COR-L47 (cell line): ENCODE data around the gene USP1.

Experiments used
- DNase-seq: peaks from one replicate; lab custom pipeline; 2025; lab: John Stamatoyannopoulos, UW

Gene USP1

DNA sequence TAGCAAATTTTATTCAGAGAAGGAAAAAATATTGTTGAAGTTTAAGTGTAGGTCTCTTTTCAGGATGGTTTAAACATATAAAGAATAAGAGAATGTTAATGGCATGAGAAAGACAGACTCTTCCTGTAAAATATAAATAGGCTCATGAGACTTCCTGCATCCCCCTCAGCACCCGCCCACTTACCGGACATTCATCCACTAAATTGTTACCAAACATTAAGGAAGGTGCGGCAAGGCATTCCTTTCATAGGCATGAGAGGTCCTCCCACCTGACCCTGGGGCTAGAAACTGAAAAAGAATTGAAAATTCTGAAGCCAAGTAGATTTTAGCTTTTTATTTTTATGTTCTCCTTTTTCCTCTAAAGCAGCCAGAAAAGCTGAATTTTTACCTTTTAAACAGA lies 10.6 kb upstream of the USP1 start:
- DNase-seq = no peak

DNA sequence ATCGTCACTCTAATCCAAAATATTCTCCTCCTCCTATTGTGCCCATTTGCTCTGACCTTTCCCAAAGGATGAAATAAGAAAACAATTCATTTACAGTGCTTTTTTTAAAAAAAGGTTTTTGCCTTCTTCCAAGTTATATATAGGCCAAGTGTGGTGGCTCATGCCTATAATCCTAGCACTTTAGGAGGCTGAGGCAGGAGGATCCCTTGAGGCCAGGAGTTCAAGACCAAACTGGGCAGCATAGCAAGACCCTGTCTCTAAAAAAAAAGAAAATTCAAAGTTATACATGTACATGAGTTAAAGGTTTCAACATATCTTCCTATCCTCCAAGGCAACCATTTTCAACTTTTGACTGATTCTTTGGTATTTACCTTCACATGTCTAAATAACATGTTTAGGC lies 10.1 kb upstream of the USP1 start:
- no peak for DNase-seq

DNA sequence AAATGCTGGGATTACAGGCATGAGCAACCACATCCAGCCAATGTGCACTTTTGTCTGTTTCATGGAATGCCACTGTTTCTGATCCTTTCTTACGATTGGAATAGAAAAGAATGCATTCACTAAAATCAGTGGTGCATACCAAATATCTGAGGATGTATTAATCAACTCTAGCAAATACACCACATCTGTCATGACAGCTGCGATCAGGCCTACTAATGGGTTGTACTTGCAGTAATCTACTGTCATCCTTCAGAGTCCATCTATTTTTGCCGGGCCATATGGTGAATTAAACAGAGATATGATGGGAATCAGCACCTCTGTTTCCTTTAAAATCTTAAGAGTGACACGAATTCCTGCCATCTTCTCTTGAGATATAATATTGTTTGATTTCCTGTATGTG lies 8.5 kb upstream of the USP1 start:
- DNase-seq = no peak

DNA sequence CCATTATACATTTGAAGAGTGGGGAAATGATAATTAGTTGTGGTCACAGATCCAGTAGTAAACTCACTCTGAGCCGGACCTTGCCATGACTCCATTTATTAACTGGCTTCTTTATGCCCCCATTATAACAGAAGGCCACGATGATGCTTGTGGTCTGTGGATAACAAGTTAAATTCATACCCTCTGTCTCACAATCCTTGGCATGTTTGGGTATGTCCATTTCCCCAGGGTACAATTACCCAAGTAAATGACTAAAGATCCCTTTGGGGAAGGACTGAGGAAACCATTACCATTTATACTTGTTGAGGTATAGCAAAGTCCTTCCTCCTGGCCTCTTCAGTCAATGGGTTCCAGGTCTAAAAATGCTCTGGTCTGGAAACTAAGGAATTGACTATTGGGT lies 7.3 kb upstream of the USP1 start:
- DNase-seq = no peak

DNA sequence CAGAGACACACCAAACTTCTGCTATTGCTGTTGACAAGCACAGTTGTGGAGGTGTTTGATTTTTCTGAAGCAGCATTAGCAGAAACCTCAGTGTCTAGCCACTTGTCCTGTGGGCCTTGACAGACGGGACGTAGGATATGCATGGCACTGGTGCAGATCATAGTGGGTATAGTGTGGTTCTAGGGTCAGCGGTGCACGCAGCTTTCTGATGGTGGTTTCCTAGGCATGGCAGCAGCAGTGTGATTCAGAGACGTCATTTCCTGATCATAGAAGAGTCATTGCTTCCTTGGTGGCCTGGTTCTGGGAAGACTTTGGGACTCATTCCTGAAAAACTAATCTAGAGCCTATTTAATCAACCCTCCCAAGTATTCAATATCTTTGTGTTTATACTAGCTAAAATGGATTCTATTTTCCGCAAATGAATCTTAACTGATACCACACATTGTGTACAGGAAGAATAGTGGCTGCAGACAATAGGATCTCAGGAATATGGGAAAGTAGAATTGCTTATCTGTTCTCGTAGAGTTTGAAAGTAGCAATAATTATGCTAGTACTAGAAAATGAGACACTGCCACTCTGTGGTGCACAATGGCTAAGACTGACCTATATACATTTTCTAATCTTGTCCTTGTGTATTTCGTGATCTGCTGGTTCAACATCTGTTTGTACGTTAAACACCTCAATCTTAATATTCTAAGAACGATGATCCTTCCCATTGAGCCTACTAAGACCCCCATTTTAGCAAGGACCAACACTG lies 2.8 kb upstream of the USP1 start:
- no peak for DNase-seq

DNA sequence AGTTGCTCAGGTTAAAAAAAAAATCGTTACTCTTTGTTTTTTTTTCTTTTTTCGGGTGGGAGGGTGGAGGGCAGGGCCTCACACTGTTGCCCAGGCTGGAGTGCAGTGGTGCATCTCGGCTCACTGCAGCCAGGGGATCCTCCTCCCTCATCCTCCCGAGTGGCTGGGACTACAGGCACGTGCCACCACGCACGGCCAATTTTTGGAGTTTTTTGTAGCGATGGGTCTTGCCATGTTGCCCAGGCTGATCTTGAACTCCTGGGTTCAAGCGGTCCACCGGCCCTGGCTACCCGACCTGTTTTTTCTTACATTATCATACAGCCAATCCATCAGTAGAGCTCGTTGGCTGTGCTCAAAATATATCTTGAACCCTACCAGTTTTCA lies 2.2 kb upstream of the USP1 start:
- DNase-seq = no peak

DNA sequence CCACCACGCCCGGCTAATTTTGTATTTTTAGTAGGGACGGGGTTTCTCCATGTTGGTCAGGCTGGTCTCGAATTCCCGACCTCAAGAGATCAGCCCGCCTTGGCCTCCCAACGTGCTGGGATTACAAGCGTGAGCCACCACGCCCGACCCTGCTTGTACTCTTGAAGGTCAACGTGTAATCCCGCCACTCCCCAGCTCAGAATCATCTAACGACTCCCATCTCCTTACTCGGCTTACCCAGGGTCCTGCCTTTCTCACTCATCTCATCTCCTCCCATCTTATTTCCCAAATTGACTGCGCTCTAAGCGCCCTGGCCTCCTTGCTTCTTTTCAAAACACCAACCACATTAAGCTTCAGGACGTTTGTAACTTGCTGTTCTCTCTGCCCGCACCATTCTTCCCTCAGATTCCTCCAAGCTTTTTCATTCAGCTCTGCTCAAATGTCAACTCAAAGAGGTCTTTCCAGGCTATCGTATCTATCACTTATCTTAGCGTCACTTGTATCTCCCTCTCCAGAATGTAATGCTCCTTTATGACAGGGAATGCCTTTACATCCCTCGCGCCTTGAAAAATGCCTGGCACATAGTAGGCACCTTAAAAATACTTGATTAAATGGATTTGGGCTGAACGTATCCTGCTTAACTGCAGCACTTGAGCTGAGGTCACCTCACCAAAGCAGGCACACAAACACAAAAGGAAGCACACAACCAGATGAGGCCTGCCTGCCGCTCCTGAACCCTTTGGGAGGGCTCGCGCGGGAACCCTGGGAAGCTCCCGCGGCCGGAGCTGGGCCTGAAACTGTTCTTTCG lies 1.4 kb upstream of the USP1 start:
- peak; percentile 68 for DNase-seq

DNA sequence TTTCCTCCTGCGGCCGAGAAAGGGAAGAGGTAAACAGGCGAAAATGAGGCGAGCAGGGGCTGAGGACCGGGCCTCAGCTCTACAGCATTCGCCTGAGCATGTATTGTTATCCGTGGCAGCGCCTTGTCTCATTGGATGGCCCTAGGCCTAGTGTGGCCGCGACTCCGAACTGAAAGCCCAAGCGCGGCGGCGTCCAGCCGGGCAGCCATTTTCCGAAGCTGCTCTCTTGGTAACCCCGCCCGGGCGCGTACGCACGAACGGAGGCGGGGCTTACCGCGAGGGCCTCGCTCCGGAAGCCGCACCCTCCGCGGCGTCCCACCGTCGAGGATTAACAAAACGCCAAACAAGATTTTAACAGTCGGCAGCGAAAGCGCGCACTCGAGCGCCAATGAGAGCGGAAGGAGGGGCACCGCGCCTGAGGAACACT lies 797 bp upstream of the USP1 start:
- no peak for DNase-seq

DNA sequence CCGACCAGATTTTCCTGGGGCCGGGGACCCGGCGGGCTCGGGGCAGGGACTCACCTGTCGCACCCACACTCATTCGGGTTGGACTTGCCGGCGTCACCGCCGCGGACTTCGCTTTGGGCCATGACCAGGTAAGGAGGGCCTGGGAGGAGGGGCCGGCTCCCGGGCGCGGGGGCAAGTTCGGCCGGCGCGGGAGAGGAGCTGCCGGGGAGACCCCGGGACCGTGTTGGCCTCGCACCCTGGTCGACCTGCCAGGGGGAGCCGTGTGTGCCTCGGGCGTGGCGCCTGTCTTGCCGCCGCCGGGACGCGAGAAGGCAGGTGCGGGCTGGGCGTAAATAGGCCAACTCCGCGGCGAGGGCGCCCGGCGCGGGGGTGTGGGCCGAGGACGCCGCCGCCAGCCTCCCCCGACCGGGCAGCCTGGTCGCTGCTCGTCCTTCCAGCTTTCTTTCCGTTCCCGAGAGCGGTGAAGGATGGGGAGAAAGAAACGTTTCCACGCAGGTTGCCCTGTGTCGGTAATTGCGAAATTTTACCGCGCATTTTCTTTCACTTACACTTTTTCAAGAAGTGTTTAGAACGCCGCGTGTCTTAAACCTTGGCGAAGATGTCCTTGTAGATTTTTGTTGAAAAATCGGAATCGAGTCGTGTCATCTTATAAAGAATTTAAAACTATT lies 558 bp downstream of the USP1 start:
- DNase-seq = no peak

DNA sequence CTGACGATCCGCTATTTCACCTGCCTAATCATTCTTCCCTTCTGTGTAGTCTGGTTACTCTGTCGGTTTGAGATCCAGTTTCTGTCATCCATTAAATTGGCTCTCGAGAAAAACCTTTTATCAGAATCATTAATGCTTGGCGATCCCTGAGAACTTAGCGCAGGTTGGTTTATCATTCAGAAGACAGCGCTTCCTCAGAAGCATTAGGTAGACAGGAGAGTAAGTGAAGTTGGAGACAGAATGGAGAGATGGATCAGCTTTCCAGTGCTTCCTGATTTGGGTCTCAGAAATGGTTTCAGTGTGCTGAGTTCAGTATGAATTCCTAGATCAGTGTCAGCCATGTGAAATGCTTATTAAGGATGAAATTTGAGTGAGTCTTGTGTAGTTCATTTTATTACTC lies 1.3 kb downstream of the USP1 start:
- no peak for DNase-seq

DNA sequence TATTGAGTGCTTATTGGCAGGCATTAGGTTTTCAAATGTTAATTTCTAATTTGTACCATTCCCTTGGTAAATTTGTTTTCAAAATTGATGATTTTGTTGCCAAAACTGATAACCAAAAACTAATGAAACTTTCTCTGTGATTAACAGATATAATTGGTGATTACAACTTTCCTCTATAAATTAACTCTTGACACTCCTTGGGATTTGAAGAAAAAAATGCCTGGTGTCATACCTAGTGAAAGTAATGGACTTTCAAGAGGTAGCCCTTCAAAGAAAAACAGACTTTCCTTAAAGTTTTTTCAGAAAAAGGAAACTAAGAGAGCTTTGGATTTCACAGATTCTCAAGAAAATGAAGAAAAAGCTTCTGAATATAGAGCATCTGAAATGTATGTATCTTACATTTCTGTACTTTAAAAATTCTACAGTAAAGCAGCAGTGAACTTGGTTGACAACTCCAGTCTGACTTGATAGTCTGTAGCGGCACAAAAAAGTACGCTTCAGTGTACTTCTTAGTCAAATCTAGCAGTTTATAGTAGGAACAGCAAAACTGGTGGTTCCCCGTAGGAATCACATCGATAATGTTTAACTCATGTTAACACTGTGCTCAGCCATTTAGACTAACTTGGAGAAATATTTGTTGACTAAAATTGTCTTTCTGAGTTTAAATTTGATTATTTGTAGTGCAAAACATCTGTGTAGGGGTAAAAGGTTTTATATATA lies 3.0 kb downstream of the USP1 start:
- DNase-seq = no peak

DNA sequence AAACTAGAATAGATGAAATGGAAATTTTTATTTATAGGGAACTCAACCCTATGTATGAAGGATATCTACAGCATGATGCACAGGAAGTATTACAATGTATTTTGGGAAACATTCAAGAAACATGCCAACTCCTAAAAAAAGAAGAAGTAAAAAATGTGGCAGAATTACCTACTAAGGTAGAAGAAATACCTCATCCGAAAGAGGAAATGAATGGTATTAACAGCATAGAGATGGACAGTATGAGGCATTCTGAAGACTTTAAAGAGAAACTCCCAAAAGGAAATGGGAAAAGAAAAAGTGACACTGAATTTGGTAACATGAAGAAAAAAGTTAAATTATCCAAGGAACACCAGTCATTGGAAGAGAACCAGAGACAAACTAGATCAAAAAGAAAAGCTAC lies 7.9 kb downstream of the USP1 start:
- no peak for DNase-seq

DNA sequence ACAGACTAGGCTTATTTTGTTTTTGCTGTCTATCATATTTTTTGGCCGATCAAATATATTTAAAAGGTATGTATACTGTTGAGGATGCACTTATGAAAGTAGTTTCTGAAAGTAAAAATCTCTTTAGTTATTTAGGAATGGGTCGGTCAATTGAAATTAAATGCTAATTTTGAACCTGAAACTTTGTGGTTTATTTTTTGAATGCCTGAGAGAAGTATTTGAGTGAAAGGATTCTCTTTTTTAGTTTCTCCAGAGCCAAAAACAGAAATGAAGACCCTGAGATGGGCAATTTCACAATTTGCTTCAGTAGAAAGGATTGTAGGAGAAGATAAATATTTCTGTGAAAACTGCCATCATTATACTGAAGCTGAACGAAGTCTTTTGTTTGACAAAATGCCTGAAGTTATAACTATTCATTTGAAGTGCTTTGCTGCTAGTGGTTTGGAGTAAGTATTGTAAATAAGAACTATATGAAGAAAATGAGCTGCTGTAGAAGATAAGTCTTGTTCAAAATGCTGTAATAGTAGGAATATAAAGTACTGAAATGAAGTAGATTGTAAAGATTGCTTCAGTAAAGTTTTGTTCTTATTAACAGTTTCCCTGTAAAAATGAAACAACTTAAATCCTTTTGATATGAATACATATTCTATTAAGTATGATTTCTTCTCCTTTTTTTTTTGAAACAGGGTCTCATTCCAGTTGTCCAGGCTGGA lies 11.5 kb downstream of the USP1 start:
- no peak for DNase-seq

DNA sequence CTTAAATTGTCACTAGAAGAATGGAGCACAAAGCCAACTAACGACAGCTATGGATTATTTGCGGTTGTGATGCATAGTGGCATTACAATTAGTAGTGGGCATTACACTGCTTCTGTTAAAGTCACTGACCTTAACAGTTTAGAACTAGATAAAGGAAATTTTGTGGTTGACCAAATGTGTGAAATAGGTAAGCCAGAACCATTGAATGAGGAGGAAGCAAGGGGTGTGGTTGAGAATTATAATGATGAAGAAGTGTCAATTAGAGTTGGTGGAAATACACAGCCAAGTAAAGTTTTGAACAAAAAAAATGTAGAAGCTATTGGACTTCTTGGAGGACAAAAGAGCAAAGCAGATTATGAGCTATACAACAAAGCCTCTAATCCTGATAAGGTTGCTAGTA lies 13.5 kb downstream of the USP1 start:
- no peak for DNase-seq

DNA sequence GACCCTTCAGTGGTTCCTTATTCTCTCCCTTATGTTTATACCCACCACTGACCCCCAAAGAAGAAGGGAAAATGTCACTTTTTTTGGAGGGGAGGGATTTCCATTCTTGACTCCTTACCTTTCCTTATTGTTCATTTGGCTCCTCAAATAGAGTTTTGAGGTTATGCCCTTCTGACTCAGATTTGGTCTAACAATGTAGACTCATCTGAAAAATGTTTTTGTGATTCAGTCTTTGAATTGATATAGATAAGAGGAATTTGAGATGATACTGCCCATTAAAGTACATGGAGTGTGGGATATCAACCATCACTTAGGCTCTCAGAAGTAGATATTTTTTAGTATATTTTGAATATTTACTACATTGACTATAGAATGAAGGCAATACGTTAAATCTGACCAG lies 16.1 kb downstream of the USP1 start:
- DNase-seq = no peak

DNA sequence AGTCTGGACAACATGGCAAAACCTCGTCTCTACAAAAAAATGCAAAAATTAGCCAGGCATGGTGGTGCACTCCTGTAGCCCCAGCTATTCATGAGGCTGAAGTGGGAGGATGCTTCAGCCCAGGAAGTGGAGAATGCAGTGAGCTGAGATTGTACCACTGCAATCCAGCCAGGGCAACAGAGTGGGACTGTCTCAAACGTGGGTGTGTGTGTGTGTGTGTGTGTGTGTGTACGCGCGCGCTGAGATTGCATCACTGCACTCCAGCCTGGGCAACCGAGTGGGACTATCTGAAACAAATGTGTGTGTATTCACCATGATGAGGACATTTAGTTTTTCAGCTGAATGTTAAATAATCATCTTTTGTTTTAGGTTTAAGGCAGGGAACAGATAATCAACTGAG lies 21.1 kb downstream of the USP1 start:
- DNase-seq = no peak

DNA sequence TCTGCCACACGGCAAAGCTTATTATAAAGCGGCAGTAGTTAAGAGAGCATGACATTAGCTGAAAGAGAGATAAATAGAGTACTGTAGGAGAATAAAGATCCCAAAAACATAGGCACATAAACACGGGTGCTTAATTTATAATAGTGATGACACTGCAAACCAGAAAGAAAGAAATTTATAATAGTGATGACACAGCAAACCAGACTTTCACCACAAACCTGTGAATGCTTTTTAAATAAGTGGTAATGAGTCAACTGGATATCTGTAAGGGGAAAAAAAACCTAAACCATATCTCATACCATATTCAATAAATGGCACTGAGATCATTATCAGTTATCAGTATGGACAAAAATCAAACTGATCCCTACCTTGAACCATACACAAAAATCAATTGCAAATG lies 25.5 kb downstream of the USP1 start:
- no peak for DNase-seq

DNA sequence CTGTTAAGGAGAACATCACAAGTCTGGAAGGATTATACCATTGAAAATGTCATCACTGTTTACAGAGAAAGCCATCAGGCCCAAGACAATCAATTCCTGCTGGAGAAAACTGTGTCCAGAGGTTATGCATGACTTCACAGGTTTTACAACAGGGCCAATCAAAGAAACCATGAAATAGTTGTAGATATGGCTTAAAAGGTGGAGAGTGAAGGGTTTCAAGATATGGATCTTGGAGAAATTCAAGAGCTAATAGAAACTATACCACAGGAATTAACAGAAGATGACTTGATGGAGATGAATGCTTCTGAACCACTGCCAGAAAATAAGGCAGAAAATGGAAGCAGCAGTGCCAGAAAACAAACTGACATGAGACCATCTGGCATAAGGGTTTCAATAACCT lies 30.2 kb downstream of the USP1 start:
- DNase-seq = no peak

DNA sequence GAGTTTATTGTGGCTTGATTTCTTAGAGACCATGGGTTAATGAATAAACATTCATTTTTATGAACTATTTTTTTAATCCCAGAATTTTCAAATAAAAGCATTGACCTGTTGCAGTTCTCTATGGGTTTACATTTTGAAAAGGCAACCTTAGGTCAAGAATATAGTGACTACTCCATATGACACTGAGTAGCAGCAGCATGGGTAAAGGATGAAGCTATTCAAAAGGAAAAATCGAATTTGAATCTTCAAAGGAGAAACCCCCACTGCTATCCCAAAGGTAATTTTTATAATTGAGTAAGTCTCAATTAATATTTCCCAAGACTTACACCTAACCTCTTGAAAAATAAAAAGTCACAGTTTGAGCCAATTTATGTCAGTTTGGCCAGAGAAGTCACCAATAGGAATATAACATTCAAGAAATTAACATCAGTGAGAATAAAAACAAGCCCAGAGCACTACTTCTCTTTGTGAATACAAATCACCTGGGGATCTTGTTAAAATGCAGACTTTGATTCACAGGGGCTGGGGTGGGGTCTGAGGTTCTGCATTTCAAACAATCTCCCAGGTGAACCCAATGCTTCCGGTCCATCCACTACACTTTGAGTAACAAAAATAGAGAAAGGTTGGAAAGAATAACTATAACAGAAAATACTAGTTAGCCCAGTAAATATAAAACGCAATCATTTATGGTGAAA lies 39.8 kb downstream of the USP1 start:
- DNase-seq = no peak

DNA sequence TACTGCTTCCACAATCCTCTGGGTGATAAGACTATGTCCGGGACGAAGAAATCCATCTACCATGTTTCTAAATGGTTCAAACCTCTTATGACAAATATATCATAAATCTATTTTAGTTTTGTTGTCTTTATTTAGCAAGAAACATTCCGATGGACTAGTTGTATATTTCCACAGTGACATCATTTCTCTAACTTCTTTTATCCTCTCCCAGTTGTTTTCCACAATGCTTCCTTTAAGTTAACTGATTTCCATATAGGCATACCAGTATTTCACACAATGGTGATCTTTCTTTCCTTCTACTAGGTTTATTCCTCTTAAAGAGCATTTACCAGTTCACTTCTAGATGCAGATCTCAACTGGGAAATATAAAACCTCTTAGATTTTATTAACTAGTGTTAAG lies 44.8 kb downstream of the USP1 start:
- no peak for DNase-seq

DNA sequence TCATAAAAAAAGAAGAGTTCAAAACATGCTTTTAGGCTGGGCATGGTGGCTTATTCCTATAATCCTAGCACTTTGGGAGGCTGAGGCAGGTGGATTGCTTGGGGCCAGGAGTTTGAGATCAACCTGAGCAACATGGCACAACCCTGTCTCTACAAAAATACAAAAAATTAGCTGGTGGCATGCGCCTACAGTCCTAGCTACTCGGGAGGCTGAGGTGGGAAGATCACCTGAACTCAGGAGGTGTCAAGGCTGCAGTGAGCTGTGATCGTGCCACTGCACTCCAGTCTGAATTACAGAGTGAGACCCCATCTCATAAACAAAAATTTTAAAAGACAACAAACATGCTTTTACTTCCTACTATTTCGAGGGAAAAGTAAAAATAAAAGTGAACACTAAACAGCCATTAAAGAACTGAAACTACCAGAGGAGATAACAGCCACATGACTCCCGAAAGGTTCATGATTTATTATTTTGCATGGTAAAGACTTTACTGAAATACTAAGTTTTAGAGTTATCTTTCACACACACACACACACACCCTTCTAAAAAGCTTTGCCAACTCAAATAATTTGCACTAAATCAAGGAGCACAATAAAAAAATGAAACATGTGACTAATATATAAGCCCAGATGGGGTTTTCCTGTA lies 48.1 kb downstream of the USP1 start:
- DNase-seq = no peak
